COR-L47 (cell line): ENCODE data around the gene IRF2.

Experiments used
- DNase-seq: peaks from one replicate; lab custom pipeline; 2025; lab: John Stamatoyannopoulos, UW

The IRF2 gene

DNA sequence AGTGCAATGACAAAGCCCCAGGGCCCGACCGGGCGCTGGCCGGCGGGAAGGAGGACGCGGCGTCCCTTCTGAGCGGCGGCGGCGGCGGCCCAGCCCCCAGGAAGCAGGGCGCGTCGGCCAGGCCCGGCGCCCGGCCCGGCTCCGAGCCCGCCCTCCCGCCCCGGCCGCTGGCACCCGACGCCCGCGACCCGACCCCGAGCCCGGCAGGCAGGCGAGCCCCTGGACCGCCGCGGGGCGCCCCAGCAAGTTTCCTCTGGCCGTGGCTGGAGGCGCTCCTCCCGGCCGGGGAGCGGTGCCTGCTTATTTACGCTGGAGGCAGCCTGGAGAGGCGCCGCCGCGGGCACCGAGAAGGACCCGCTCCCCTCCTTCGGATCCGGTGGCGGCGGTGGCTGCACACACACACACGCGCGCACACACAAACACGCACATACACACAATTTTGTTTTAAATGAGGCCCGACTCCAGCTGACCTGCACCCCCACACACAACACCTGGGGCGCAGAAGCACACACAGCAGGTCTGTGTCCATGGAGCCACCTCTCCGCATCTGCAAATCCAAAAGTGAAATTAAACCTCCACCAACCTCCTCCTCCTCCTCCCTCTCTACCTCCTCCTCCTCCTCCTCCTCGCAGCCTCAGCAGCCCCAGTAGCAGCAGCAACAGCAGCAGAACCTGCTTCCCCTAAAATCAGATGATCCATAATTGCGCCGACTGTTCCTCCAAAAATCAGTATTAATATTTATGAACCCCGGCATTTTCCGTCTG is 669 bp downstream of the IRF2 start:
- DNase-seq = peak; percentile 39

DNA sequence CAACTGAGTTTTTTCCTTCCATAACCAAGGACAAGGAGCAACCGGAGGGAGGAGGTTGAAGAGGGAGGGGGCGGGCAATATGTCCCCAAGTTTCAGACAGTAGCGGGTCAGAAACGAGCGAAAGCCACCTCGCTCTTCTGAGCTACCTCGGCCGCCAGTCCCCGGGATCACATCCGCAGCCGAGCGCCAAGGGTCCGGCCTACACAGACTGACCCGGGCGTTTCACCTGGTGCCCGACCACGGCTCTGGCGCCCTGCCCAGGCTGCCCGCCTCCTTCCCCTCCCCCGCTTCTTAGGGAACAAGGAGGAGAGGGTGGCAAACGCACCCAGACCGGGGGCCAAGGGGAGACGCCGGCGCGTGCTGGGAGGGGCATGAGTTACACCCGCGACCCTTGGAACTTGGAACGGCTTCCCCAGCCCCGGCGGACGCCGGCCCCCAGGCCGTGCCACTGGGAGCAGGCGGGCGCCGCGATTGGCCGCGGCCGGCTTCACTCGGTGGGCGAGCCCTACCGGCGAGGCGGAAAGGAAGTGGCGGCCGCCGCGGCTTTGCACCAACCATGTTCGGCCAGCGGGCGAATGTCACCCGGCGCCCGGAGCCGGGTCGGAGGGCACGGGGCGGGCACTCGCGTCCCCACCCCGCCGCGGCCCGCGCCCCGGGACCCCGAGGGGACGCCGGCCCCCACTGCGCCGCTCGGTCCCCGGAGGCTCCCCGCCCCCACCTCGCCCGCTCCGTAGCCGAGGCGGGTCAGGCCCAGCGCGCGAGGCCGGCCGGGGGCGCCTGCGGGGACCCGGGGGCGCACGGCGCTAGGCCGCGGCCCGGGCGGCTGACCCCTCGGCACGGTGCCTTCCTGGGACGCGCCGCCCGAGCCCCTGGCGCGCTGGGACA is 1.5 kb downstream of the IRF2 start:
- DNase-seq = peak; percentile 25

DNA sequence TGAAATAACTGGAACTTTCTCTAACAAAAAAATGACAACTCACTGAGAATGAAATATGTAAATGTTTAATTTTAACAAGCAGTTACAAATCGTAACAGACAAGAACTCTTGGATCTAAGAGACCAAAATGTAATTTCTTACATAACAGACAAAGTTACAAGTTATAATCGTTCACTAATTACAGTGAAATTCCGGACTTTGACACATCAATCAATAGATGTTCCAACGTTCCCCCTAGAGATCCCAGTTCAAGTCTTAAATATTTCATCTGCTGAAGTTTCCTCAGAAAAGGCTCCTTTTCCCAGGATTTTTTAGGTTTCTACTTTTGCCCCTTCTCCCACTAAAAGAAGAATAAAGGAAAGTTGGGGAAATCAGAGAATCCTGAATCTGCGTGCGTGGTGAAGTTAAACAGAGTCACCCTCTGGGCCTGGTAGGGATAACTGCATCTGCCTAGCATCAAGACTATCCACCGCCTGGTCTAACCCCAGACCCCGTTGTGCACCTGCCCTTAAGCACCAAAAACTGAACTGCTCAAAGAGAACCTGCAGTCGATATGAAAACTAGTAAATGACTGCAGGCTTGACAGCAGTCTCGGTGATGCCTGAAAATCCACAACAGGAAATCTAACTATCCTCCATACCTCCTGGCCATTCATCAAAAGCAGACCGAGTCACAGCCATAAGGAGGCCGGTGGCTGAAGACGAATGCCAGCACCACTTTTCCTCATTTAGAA is 2.3 kb downstream of the IRF2 start:
- no peak for DNase-seq

DNA sequence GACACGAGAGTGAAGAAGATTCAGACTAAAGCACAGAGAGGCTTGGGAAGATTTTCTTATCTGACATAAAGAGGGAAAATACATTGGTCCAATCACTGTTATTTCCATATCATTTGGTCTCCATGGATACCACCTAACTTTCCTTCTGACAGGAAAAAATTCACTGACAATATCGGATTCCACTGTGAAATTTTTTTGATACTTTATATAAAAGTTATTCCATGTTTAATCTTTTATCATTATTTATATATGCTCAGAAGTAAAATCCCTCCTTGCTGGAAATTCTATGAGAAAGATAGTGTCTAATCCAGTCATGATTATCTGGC is 3.6 kb downstream of the IRF2 start:
- no peak for DNase-seq

DNA sequence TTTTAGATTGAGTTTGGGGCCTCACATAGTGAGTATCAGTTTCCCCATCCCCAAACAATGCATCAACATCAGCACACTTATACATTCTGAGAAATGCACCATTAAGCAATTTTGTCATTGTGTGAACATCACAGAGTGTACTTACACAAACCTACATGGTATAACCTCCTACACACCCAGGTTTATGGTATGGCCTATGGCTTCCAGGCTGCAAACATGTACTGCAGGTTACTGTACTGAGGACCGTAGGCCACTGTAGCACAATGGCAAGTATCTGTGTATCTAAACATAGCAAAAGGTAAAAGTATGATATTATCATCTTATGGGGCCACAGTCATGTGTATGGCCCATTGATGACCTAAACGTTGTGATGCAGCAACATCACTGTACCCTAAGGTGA is 7.7 kb downstream of the IRF2 start:
- no peak for DNase-seq

DNA sequence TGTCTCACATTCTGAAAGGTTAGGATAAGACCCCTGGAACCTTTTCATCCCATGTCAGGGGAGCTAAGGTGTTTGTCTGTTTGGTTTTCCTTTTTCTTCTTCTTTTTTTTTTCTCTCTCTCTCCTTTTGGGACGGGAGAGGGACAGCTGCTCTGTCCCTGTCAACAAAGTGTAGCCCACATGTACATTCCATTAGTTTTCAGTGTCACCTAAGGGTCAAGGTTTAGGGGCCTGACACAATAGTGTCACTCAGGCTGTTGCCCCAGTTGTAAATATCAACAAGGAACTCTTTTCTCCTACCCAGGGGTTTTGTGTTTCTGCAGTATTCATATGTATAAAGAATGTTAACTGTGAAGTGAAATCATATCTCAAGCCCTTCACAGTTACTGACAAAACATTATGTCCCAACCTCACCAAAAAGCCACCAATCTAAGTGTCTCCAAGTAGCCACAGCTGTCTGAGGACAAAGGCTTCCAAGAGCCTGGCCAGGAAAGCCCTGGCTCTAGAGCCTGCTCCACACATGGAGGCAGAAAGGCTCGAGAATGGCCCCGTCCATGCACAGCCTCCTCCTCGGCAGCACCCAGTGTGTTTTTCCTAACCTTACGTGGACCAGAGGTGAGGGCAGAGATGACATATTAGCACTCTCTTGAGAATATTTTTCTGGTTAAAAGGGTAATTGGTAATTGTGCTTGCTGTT is 9.4 kb downstream of the IRF2 start:
- no peak for DNase-seq

GRCh38 chr4:184463856-184464255 is 10.5 kb downstream of the IRF2 start:
- DNase-seq = no peak

- DNase-seq = no peak
Measured at GRCh38 chr4:184463158-184463557, 11.2 kb downstream of the IRF2 start.

- no peak for DNase-seq
Measured at GRCh38 chr4:184462724-184463123, 11.6 kb downstream of the IRF2 start.

GRCh38 chr4:184461711-184462441 is 12.5 kb downstream of the IRF2 start:
- DNase-seq = no peak

GRCh38 chr4:184460499-184461285 is 13.7 kb downstream of the IRF2 start:
- no peak for DNase-seq

GRCh38 chr4:184459413-184459812 is 14.9 kb downstream of the IRF2 start:
- no peak for DNase-seq

DNA sequence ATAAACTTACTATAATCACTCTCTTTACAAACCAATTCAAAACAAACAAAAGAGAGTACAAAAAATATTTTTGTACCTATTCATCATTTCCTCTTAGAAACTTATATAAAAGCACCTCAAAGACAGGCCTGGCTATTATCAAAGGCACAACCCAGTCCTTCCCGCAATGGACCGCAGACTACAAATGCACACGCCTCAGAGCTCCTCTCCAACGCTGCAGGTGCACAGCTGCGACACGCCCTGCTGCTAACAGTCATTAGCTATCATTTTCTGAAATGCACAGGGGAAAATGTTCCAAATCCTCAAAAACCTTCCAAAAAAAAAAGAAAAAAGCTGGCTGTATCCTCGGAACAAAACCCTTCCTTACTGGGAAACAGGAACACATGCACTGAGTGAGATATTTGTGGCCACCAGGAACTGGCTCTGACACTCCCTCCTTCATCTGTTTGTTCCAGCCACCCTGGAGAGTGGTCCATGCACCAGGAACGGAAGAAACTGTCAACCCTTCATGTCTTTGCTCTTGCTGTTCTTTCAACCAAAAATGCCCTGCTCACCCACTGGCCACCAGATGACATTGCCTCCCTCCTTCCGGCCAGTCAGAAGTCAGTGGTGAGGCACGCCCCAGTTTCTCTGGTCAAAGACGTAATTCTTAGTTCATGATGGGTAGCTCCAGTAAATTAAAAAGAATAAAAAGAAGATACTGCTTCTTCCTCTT is 16.7 kb downstream of the IRF2 start:
- DNase-seq = peak; percentile 26

DNA sequence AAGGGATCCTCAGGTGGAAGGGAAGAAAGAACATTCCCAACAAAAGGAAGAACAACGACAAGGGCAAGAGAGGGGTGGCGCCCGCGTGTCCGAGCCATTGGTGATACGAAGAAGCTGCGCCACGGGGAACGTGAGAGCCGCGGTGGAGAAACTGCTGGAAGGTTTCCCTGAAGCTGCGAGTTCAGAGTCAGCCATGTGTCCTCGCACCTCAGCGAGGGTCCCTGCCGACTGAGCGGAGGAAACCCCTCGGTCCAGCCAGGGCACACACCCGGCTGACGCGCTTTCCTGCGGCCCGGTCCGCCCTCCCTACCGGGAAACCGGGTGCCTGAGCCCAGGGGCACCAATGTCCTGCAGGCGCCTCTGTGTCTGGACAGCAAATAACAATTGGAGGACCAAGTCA is 18.0 kb downstream of the IRF2 start:
- no peak for DNase-seq

- DNase-seq = no peak
Measured at GRCh38 chr4:184455299-184455698, 19.1 kb downstream of the IRF2 start.

- DNase-seq = no peak
Measured at GRCh38 chr4:184453365-184454160, 20.8 kb downstream of the IRF2 start.

DNA sequence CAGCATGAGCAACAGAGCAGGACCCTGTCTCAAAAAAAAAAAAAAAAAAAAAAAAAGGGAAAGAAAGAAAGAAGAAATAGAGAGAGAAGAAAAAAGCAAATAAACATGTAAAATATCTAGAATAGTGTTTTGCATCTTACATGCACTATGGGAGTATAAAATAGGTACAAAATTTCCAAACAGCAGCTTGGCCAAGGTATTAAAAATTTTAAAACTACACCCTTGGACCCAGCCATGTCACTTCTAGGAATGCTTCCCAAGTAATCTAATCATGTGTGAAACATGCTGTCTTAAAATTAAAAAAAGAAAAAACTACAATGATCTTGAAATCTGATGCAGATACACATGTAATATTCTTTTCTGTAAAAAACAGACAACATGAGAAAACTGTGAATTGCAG is 21.6 kb downstream of the IRF2 start:
- no peak for DNase-seq

- DNase-seq = no peak
Measured at GRCh38 chr4:184451726-184452125, 22.6 kb downstream of the IRF2 start.
